HFF-Myc (cell line): ENCODE data around the gene ZDHHC18.
A peak's percentile ranks its signal among the peaks of the same experiment; 100 is the strongest.

Experiments
- DNase-seq: peaks from one replicate; pipeline ENCODE4 v3.0.0-alpha.2; 2011; ENCODE audit warnings: low read depth; ENCODE audit errors: extremely low read depth
- H3K4me3 ChIP-seq: replicated peaks from 2 replicates; pipeline ENCODE4 v1.5.1; 2011; ENCODE audit warnings: low read depth, mild to moderate bottlenecking, control low read depth, low read length
- TF ChIP-seq, protein P1 (sequence below): IDR thresholded peaks from 2 replicates; pipeline ENCODE4 v1.5.1; 2012; ENCODE audit warnings: mild to moderate bottlenecking, low read depth, low read length, control low read depth; ENCODE audit errors: missing control alignments

ZDHHC18 gene

GRCh38 chr1:26853156-26853555 lies 26.7 kb downstream of the ZDHHC18 start:
- peak; percentile 72 for DNase-seq
- no peak overlapping the region for H3K4me3 ChIP-seq
- TF ChIP-seq, protein P1, sequence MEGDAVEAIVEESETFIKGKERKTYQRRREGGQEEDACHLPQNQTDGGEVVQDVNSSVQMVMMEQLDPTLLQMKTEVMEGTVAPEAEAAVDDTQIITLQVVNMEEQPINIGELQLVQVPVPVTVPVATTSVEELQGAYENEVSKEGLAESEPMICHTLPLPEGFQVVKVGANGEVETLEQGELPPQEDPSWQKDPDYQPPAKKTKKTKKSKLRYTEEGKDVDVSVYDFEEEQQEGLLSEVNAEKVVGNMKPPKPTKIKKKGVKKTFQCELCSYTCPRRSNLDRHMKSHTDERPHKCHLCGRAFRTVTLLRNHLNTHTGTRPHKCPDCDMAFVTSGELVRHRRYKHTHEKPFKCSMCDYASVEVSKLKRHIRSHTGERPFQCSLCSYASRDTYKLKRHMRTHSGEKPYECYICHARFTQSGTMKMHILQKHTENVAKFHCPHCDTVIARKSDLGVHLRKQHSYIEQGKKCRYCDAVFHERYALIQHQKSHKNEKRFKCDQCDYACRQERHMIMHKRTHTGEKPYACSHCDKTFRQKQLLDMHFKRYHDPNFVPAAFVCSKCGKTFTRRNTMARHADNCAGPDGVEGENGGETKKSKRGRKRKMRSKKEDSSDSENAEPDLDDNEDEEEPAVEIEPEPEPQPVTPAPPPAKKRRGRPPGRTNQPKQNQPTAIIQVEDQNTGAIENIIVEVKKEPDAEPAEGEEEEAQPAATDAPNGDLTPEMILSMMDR, result peak; percentile 94

DNA sequence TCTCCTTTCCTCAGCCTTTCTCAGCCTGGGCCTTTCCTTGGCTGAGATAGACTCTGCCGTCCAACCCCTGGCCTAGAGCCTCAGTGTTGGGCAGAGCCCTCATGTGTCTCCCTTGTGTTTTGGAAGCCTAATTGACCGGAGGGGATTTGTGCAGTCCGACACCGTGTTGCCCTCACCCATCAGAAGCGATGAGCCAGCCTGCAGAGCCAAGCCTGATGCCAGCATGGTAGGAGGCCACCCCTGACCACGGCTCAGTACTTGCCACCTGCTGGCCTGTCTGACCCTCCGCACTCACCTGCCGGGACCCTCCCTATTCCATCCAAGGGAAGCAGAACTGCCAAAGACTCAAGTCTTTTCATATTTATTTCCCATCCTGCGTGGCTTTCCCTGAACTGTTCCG lies 27.1 kb downstream of the ZDHHC18 start:
- no peak overlapping the region for H3K4me3 ChIP-seq
- TF ChIP-seq, protein P1, result no peak
- DNase-seq, result no peak

GRCh38 chr1:26854906-26855305 lies 28.4 kb downstream of the ZDHHC18 start:
- no peak overlapping the region for H3K4me3 ChIP-seq
- DNase-seq, result no peak
- TF ChIP-seq, protein P1, result no peak

GRCh38 chr1:26855636-26856035 lies 29.1 kb downstream of the ZDHHC18 start:
- TF ChIP-seq, protein P1, result no peak
- DNase-seq, result no peak

DNA sequence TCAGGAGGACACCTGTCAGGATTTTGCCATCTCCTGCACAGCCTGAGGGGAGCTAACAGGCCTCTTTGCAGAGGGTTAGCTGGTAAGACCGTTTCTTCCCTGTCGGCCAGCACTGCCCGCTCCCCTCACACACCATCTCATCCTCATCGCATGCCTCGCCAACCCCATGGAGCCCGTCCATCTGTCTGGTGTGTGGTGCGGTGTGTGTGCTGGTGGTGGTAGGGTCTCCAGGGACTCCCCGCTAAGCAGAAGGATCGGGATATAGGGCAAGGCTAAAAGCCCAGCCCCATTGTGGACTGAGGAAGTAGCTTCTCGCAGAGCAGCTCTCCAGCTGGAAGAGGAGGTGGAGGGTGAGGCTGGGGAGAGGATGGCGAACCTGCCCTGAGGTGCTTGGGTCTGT lies 29.7 kb downstream of the ZDHHC18 start:
- H3K4me3 ChIP-seq, result no peak overlapping the region
- TF ChIP-seq, protein P1, result no peak

More at GRCh38 chr1:26855636-26856035, 29.1 kb downstream of the ZDHHC18 start:
- no peak overlapping the region for H3K4me3 ChIP-seq

DNA sequence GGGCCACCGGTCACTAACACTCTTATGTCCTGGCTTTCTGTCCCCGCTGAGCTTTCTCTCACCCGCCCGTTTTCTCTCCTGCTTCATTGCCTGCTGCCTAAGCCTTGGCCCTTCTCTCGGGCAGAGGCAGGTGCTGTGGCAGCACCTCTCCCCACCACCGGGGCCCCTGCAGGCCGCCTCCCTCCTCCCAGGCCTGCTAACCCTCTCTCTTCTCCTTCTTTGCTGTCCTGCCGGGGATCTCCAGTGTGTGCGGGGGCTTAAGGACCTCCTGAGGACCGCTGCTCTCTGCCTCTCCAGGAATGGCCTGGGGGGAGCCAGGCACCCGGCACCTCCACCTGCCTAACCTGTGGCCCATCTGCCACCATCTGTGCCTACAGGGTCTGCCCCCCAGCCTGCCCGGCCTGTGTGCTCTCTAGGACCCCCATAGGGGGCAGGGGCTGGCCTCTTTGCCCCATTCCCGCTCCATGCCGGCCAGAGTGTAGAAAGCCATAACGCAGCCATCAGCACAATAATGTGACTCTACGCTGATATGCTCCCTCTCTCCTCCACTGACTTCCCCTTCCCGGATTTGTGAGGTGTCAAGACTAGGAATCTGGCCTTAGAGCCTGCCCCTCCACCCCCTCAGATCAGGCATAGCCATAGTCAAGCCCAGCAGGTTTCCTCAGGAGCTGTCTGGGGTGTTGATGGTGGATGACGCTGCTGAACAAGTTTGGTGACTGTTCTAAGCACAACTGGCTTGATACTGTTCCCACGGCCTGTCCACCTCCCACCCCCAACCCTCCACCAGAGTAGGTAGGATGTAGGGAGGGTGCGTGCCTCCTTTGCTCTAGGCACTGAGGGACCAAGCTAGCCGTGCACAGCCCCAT lies 30.3 kb downstream of the ZDHHC18 start:
- TF ChIP-seq, protein P1, result no peak
- DNase-seq, result no peak

More for the DNA sequence above, 29.7 kb downstream of the ZDHHC18 start:
- DNase-seq, result no peak

More for the DNA sequence above, 30.3 kb downstream of the ZDHHC18 start:
- no peak overlapping the region for H3K4me3 ChIP-seq
